PC-3 (cell line): ENCODE measurements around the gene CCDC85B. TPM values are rescaled to one million over a fixed set of nuclear protein-coding genes. Genes with fewer than 3 reads are reported as not detected.

ENCODE experiments used
- ATAC-seq: fragments of 200-7000 bp; cut with Tn5 transposase; 2 replicates; pipeline ENCODE4 v1.9.1; 2020; ENCODE audit warnings: mild to moderate bottlenecking, moderate library complexity
- BruUV-seq: library from RNA; stranded (reverse); fragments of 400-500 nt; replicated peaks from 2 replicates; lab custom pipeline; 2021; lab: Mats Ljungman, UMichigan
- CTCF ChIA-PET: fragments of 300-600 bp; sonication (Branson Sonifier 250); formaldehyde crosslinking; loops from one replicate; lab custom pipeline; 2022; ENCODE audit warnings: antibody characterized with exemption; lab: Charles Lee
- POLR2A ChIA-PET: fragments of 300-600 bp; sonication (Branson Sonifier 250); formaldehyde crosslinking; loops from one replicate; lab custom pipeline; 2022; ENCODE audit warnings: antibody characterized with exemption; ENCODE audit not compliant: unreplicated experiment; lab: Charles Lee
- DNase-seq: peaks from one replicate; pipeline ENCODE4 v3.0.0-alpha.2; 2015
- H2AFZ ChIP-seq: fragments of 300-600 bp; sonication (generic); 2 replicates; pipeline ENCODE4 v1.6.0; 2016; ENCODE audit warnings: antibody characterized with exemption, low read length
- H3F3A ChIP-seq: fragments of 300-600 bp; sonication (generic); one replicate; pipeline ENCODE4 v1.6.0; 2017; ENCODE audit warnings: antibody characterized with exemption, low read length, control low read depth, mild to moderate bottlenecking; ENCODE audit not compliant: unreplicated experiment
- H3K27ac ChIP-seq: fragments of 300-600 bp; sonication (generic); 2 replicates; pipeline ENCODE4 v1.5.1; 2016; ENCODE audit warnings: mild to moderate bottlenecking, low read length
- H3K27me3 ChIP-seq: fragments of 300-600 bp; sonication (generic); 2 replicates; pipeline ENCODE4 v1.6.1; 2016; ENCODE audit warnings: low read length, mixed read lengths
- H3K36me3 ChIP-seq: fragments of 300-600 bp; sonication (generic); 2 replicates; pipeline ENCODE4 v1.6.1; 2016; ENCODE audit warnings: low read depth, mixed run types, low read length, mixed read lengths
- H3K4me1 ChIP-seq: fragments of 300-600 bp; sonication (generic); 2 replicates; pipeline ENCODE4 v1.5.1; 2016; ENCODE audit warnings: low read length; ENCODE audit not compliant: insufficient read depth
- H3K4me2 ChIP-seq: fragments of 300-600 bp; sonication (generic); 2 replicates; pipeline ENCODE4 v1.6.0; 2016; ENCODE audit warnings: low read length
- H3K4me3 ChIP-seq: fragments of 300-600 bp; sonication (generic); 2 replicates; pipeline ENCODE4 v1.5.1; 2016; ENCODE audit warnings: mild to moderate bottlenecking, low read length, mixed read lengths
- H3K79me2 ChIP-seq: fragments of 300-600 bp; sonication (generic); 2 replicates; pipeline ENCODE4 v1.6.1; 2017; ENCODE audit warnings: low read length, mixed read lengths
- H3K9ac ChIP-seq: fragments of 300-600 bp; sonication (generic); 2 replicates; pipeline ENCODE4 v1.6.0; 2016; ENCODE audit warnings: mild to moderate bottlenecking, low read length
- H3K9me2 ChIP-seq: fragments of 300-600 bp; sonication (generic); replicated peaks from 2 replicates; pipeline ENCODE4 v1.6.1; 2016; ENCODE audit warnings: mixed run types, low read length, mixed read lengths
- H3K9me3 ChIP-seq: fragments of 300-600 bp; sonication (generic); 2 replicates; pipeline ENCODE4 v1.6.1; 2016; ENCODE audit warnings: low read length, mixed read lengths
- H4K20me1 ChIP-seq: fragments of 300-600 bp; sonication (generic); 2 replicates; pipeline ENCODE4 v1.6.1; 2016; ENCODE audit warnings: low read length, mixed read lengths
- EZH2 ChIP-seq: fragments of 300-600 bp; sonication (generic); IDR thresholded peaks from one replicate; pipeline ENCODE4 v1.6.1; 2017; ENCODE audit warnings: antibody characterized with exemption, mild to moderate bottlenecking, low read length; ENCODE audit not compliant: unreplicated experiment
- EZH2phosphoT487 ChIP-seq: fragments of 300-600 bp; sonication (generic); IDR thresholded peaks from 2 replicates; pipeline ENCODE4 v1.6.1; 2018; ENCODE audit warnings: mild to moderate bottlenecking, antibody characterized with exemption, low read length, borderline replicate concordance
- intact Hi-C: fragments of 100-400 bp; cut with micrococcal nuclease; formaldehyde crosslinking; loops from 2 replicates; pipeline ENCODE4 v1.9.0; 2023
- total RNA-seq: library from RNA; depleted of rRNA; stranded (reverse); fragments of >200 nt; gene quantifications from 2 replicates; pipeline ENCODE4 v1.2.3, GENCODE V29; 2014
- TF ChIP-seq, protein P1 (sequence below): fragments of 300-600 bp; sonication (generic); conservative IDR thresholded peaks from 2 replicates; pipeline ENCODE4 v1.5.1; 2017; ENCODE audit warnings: antibody characterized with exemption, low read depth, mild to moderate bottlenecking, low read length

The CCDC85B gene
- total RNA-seq, 1 experiment from 2014 or later = 207 TPM

DNA sequence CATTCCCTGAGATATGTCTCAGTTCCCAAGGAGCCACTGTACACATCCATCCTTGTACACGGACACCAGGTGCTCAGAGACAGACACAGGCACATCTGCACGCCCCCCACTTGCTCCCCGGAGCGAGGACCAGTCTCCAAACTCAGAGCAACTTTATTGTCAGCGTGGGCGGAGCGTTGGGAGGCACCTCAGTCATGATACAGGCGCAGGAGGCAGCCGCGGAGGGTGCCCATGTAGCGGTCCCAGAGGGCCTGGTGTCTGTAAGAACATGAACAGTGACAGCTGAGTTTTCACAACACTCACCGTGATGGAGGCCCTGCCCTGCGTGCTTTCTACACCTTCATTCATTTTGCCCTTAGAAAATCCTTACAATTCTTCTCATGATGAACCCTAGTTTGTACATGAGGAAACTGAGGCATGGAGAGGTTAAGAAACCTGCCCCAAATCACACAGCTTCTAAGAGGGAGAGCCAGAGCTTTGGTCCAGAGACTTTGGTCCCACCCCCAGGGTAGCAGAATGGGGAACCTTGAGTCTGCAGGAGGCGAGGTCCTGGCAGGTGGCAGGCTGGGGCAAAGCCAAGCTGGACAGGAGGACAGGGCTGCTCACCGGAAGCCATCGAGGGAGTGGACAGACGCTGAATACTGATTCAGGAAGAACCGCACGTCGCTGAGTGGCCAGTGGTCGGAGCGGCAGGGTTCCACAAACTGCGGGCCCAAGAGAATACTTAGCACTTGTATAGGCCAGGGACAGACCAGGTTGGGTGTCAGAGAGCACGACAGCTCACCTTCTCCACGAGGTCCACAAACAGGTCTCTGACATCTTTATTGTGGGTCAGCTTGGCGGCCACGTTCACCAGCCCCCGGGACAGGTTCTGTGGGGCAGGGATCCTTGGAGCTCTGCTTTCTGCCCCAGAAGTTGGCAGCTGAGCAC lies 6.4 kb upstream of the CCDC85B start:
- TF ChIP-seq, protein P1, sequence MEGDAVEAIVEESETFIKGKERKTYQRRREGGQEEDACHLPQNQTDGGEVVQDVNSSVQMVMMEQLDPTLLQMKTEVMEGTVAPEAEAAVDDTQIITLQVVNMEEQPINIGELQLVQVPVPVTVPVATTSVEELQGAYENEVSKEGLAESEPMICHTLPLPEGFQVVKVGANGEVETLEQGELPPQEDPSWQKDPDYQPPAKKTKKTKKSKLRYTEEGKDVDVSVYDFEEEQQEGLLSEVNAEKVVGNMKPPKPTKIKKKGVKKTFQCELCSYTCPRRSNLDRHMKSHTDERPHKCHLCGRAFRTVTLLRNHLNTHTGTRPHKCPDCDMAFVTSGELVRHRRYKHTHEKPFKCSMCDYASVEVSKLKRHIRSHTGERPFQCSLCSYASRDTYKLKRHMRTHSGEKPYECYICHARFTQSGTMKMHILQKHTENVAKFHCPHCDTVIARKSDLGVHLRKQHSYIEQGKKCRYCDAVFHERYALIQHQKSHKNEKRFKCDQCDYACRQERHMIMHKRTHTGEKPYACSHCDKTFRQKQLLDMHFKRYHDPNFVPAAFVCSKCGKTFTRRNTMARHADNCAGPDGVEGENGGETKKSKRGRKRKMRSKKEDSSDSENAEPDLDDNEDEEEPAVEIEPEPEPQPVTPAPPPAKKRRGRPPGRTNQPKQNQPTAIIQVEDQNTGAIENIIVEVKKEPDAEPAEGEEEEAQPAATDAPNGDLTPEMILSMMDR = no peak
- TF ChIP-seq EZH2 (no peak), EZH2phosphoT487 (no peak)
- ChIA-PET CTCF (interaction anchor here (0.6 to 2.0 kb wide), 7 partner anchors 18 to 386 kb away, joined by 4 to 14 read pairs (median 6); partner anchors contain the start of gene MUS81), POLR2A (no interaction called here)
- peaks cover 36% of the 10 kb centered on the region for H3K79me2 ChIP-seq
- peaks cover 37% of the 10 kb centered on the region for H3K36me3 ChIP-seq
- no peaks in the 10 kb centered on the region for H3K9me3 ChIP-seq
- H3K4me2 ChIP-seq = no peak overlapping the region
- no peaks in the 10 kb centered on the region for H3K9me2 ChIP-seq
- H4K20me1 ChIP-seq = no peaks in the 10 kb centered on the region
- no peak overlapping the region for H3K9ac ChIP-seq
- no peak overlapping the region for H3K4me3 ChIP-seq
- peaks cover 18% of the 10 kb centered on the region for H3K4me1 ChIP-seq
- no peaks in the 10 kb centered on the region for H3K27me3 ChIP-seq
- DNase-seq = no peak
- no peak for ATAC-seq
- no peaks in the 10 kb centered on the region for H3F3A ChIP-seq
- no peak overlapping the region for H3K27ac ChIP-seq
- no TSS peak for BruUV-seq
- intact Hi-C loops = loop anchor here (1.0 kb wide), 1 partner anchor 105 kb away; no protein-coding TSS in a partner anchor
- H2AFZ ChIP-seq = no peak overlapping the region

DNA sequence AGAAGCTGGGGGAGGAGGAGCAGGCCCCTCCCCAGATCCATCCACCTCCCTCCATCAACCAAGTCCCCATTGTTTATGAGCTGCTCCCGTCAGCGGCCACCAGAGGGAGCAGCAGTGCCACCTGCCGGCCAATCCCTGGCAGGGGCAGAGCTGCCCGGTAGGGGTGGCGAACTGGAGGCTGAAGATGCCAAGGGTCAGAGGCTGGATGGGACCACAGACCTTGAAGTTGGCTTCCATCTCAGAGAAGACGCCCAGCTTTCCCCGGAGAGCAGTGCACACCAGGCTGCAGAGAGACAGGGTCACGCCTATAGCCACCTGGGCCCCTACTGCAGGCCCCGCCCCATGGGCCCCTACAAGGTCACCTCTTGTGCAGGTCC lies 5.8 kb upstream of the CCDC85B start:
- H3K27me3 ChIP-seq = no peaks in the 10 kb centered on the region
- intact Hi-C loops = loop anchor here (1.0 kb wide), 1 partner anchor 105 kb away; no protein-coding TSS in a partner anchor
- POLR2A ChIA-PET = interaction anchor here (0.6 kb wide), 1 partner anchor 26 kb away, joined by 4 read pairs; no protein-coding TSS in a partner anchor
- TF ChIP-seq, protein P1 = peak; percentile 100
- no peak for TF ChIP-seq EZH2phosphoT487
- peaks cover 25% of the 10 kb centered on the region for H3K4me1 ChIP-seq
- no peak overlapping the region for H2AFZ ChIP-seq
- H4K20me1 ChIP-seq = no peaks in the 10 kb centered on the region
- H3K4me2 ChIP-seq = no peak overlapping the region
- no TSS peak for BruUV-seq
- H3K9me2 ChIP-seq = no peaks in the 10 kb centered on the region
- peak; percentile 8 for ATAC-seq
- H3K27ac ChIP-seq = no peak overlapping the region
- H3F3A ChIP-seq = peaks cover 2% of the 10 kb centered on the region
- H3K79me2 ChIP-seq = peaks cover 36% of the 10 kb centered on the region
- no peaks in the 10 kb centered on the region for H3K9me3 ChIP-seq
- no peak overlapping the region for H3K4me3 ChIP-seq
- CTCF ChIA-PET = interaction anchor here (0.5 to 2.0 kb wide), 8 partner anchors 17 to 385 kb away, joined by 3 to 14 read pairs (median 6); partner anchors contain the start of gene MUS81
- H3K36me3 ChIP-seq = peaks cover 37% of the 10 kb centered on the region
- H3K9ac ChIP-seq = no peak overlapping the region
- DNase-seq = peak; percentile 89
